Astrocyte (in vitro differentiated cells and primary cell): ENCODE measurements around the gene TENM4. TPM values are rescaled to one million over a fixed set of nuclear protein-coding genes. Genes with fewer than 3 reads are reported as not detected.

Experiments
- DNase-seq: peaks from one replicate; pipeline ENCODE4 v3.0.0-alpha.2; 2010; ENCODE audit warnings: low read depth
- FAIRE-seq: peaks from 2 replicates; lab custom pipeline; 2011; peaks lifted over from hg19 to GRCh38; lab: Jason Lieb, UNC
- H2AFZ ChIP-seq: 2 replicates; pipeline ENCODE4 v1.6.0; 2012; ENCODE audit warnings: low read depth, low read length, inconsistent platforms
- H3K27ac ChIP-seq: 2 replicates; pipeline ENCODE4 v1.5.1; 2011; ENCODE audit warnings: low read depth, low read length, inconsistent platforms
- H3K27me3 ChIP-seq: 2 replicates; pipeline ENCODE4 v1.6.0; 2011; ENCODE audit warnings: low read length, inconsistent platforms; ENCODE audit not compliant: insufficient read depth
- H3K36me3 ChIP-seq: 2 replicates; pipeline ENCODE4 v1.5.1; 2011; ENCODE audit warnings: low read length, inconsistent platforms; ENCODE audit not compliant: insufficient read depth
- H3K4me1 ChIP-seq: 2 replicates; pipeline ENCODE4 v1.5.1; 2011; ENCODE audit warnings: low read length, inconsistent platforms; ENCODE audit not compliant: insufficient read depth
- H3K4me2 ChIP-seq: 2 replicates; pipeline ENCODE4 v1.6.0; 2012; ENCODE audit warnings: low read length, inconsistent platforms
- H3K4me3 ChIP-seq: 2 replicates; pipeline ENCODE4 v1.5.1; 2011; ENCODE audit warnings: low read depth, mild to moderate bottlenecking, low read length, inconsistent platforms; ENCODE audit not compliant: insufficient read depth
- H3K79me2 ChIP-seq: 2 replicates; pipeline ENCODE4 v1.6.0; 2012; ENCODE audit warnings: mild to moderate bottlenecking, low read length, inconsistent platforms; ENCODE audit not compliant: insufficient read depth
- H3K9ac ChIP-seq: 2 replicates; pipeline ENCODE4 v1.6.0; 2012; ENCODE audit warnings: mild to moderate bottlenecking, low read length, inconsistent platforms
- H3K9me3 ChIP-seq: 2 replicates; pipeline ENCODE4 v1.5.1; 2012; ENCODE audit warnings: low read depth, mild to moderate bottlenecking, low read length, inconsistent platforms; ENCODE audit not compliant: insufficient read depth
- H4K20me1 ChIP-seq: 2 replicates; pipeline ENCODE4 v1.6.0; 2012; ENCODE audit warnings: low read length, inconsistent platforms; ENCODE audit not compliant: insufficient read depth
- H3K27ac Mint-ChIP-seq: one replicate; pipeline ENCODE4 v1.8.0; 2021; ENCODE audit warnings: mild to moderate bottlenecking, mixed read lengths; ENCODE audit not compliant: unreplicated experiment
- H3K27me3 Mint-ChIP-seq: one replicate; pipeline ENCODE4 v1.8.0; 2021; ENCODE audit warnings: low read depth, mixed read lengths; ENCODE audit not compliant: unreplicated experiment
- H3K36me3 Mint-ChIP-seq: one replicate; pipeline ENCODE4 v1.8.0; 2021; ENCODE audit warnings: low read depth, mixed read lengths; ENCODE audit not compliant: unreplicated experiment
- H3K4me1 Mint-ChIP-seq: one replicate; pipeline ENCODE4 v1.8.0; 2021; ENCODE audit warnings: low read depth, mixed read lengths; ENCODE audit not compliant: unreplicated experiment
- H3K4me3 Mint-ChIP-seq: one replicate; pipeline ENCODE4 v1.8.0; 2021; ENCODE audit warnings: mild to moderate bottlenecking, moderate library complexity, mixed read lengths; ENCODE audit not compliant: unreplicated experiment
- H3K9me3 Mint-ChIP-seq: one replicate; pipeline ENCODE4 v1.8.0; 2021; ENCODE audit warnings: mild to moderate bottlenecking, mixed read lengths; ENCODE audit not compliant: unreplicated experiment
- CTCF ChIP-seq: IDR thresholded peaks from 2 replicates; pipeline ENCODE4 v1.5.1; 2011; ENCODE audit warnings: low read depth, mild to moderate bottlenecking, inconsistent platforms, low read length, moderate library complexity; ENCODE audit not compliant: insufficient read depth
- EZH2 ChIP-seq: IDR thresholded peaks from 2 replicates; pipeline ENCODE4 v1.6.1; 2012; ENCODE audit warnings: mild to moderate bottlenecking, low read length, inconsistent platforms; ENCODE audit not compliant: insufficient read depth
- total RNA-seq: library from RNA; stranded (reverse); gene quantifications from 2 replicates; pipeline ENCODE4 v1.2.1, GENCODE V29; 2021

The TENM4 gene
- total RNA-seq, 1 donor from 2014 or later: 7.5 TPM

- H3K27me3 Mint-ChIP-seq: peaks cover 24% of the 10 kb centered on the region
- H3K9me3 ChIP-seq: no peaks in the 10 kb centered on the region
- no peak overlapping the region for H2AFZ ChIP-seq
- no peaks in the 10 kb centered on the region for H3K27me3 ChIP-seq
- no peak for TF ChIP-seq CTCF
- TF ChIP-seq EZH2: no peak
- H3K4me2 ChIP-seq: no peak overlapping the region
- no peak overlapping the region for H3K27ac ChIP-seq
- peaks cover 5% of the 10 kb centered on the region for H3K4me1 Mint-ChIP-seq
- no peaks in the 10 kb centered on the region for H3K4me1 ChIP-seq
- no peak overlapping the region for H3K9ac ChIP-seq
- no peak overlapping the region for H3K4me3 ChIP-seq
- H3K9me3 Mint-ChIP-seq: no peaks in the 10 kb centered on the region
- no peak overlapping the region for H3K4me3 Mint-ChIP-seq
- DNase-seq (no peak), FAIRE-seq (no peak)
- H3K36me3 Mint-ChIP-seq: peaks cover 2% of the 10 kb centered on the region
- H3K79me2 ChIP-seq: no peaks in the 10 kb centered on the region
- H3K27ac Mint-ChIP-seq: no peak overlapping the region
- peaks cover 2% of the 10 kb centered on the region for H3K36me3 ChIP-seq
- no peaks in the 10 kb centered on the region for H4K20me1 ChIP-seq
Measured at GRCh38 chr11:78732246-78732645, 708.6 kb downstream of the TENM4 start.

- H3K27ac Mint-ChIP-seq: no peak overlapping the region
- no peaks in the 10 kb centered on the region for H3K9me3 ChIP-seq
Measured at GRCh38 chr11:78731027-78731426, 709.8 kb downstream of the TENM4 start.

More at GRCh38 chr11:78731027-78731426, 709.8 kb downstream of the TENM4 start:
- no peak overlapping the region for H2AFZ ChIP-seq
- no peak overlapping the region for H3K4me2 ChIP-seq
- H3K27ac ChIP-seq: no peak overlapping the region
- TF ChIP-seq EZH2: no peak
- no peak for TF ChIP-seq CTCF
- no peaks in the 10 kb centered on the region for H3K9me3 Mint-ChIP-seq
- DNase-seq: no peak
- H3K36me3 ChIP-seq: peaks cover 2% of the 10 kb centered on the region
- H3K4me1 Mint-ChIP-seq: peaks cover 5% of the 10 kb centered on the region
- H3K4me3 Mint-ChIP-seq: no peak overlapping the region
- no peak overlapping the region for H3K9ac ChIP-seq
- no peaks in the 10 kb centered on the region for H3K79me2 ChIP-seq
- H4K20me1 ChIP-seq: no peaks in the 10 kb centered on the region
- H3K4me1 ChIP-seq: no peaks in the 10 kb centered on the region
- peaks cover 2% of the 10 kb centered on the region for H3K36me3 Mint-ChIP-seq
- H3K4me3 ChIP-seq: no peak overlapping the region
- FAIRE-seq: no peak
- H3K27me3 ChIP-seq: no peaks in the 10 kb centered on the region
- peaks cover 24% of the 10 kb centered on the region for H3K27me3 Mint-ChIP-seq
